Iris pigment epithelial cell (primary cell): ENCODE measurements around the gene SUMO3.

ENCODE experiments used
- DNase-seq: peaks from one replicate; pipeline ENCODE4 v3.0.0-alpha.2; 2011; ENCODE audit warnings: low read depth

Gene SUMO3

GRCh38 chr21:44758781-44759627 lies 58.9 kb downstream of the SUMO3 start:
- DNase-seq: no peak

- DNase-seq: no peak
Observed at GRCh38 chr21:44758141-44758561, 59.7 kb downstream of the SUMO3 start.

- DNase-seq: no peak
Observed at GRCh38 chr21:44757731-44758130, 60.1 kb downstream of the SUMO3 start.

- DNase-seq: no peak
Observed at GRCh38 chr21:44756423-44757185, 61.3 kb downstream of the SUMO3 start.
